ENCODE measurements around the gene CAMK2D. TPM values are rescaled to one million over a fixed set of nuclear protein-coding genes. Genes with fewer than 3 reads are reported as not detected.

CAMK2D gene
- total RNA-seq, 1 donor from 2014 or later = 31.7 TPM

DNA sequence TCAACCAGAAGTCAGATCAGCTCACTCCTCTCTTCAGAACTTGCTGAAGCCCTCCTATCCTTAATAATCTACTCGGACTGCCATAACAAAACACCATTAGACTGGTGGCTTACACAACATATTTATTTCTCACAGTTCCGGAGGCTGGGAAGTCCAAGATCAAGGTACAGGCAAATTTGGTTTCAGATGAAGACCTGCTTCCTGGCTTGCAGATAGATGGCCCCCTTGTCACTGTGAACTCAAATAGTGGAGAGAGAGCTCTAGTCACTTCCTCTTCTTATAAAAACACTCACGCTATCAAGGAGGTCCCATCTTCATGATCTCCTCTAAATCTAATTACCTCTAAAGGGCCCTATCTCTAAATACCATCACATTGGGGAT is 125.1 kb downstream of the CAMK2D start:
- Mint-ChIP-seq H3K36me3 (no peaks in the 10 kb centered on the region), H3K4me3 (no peak overlapping the region), H3K9me3 (no peaks in the 10 kb centered on the region), H3K4me1 (peaks cover 7% of the 10 kb centered on the region), H3K27me3 (ENCODE audit: low read depth) (no peaks in the 10 kb centered on the region), H3K27ac (no peak overlapping the region)
- no peak for DNase-seq (ENCODE audit: low spot score in 2 of 2, unreplicated experiment in 2 of 2)
- TF ChIP-seq, protein P1, sequence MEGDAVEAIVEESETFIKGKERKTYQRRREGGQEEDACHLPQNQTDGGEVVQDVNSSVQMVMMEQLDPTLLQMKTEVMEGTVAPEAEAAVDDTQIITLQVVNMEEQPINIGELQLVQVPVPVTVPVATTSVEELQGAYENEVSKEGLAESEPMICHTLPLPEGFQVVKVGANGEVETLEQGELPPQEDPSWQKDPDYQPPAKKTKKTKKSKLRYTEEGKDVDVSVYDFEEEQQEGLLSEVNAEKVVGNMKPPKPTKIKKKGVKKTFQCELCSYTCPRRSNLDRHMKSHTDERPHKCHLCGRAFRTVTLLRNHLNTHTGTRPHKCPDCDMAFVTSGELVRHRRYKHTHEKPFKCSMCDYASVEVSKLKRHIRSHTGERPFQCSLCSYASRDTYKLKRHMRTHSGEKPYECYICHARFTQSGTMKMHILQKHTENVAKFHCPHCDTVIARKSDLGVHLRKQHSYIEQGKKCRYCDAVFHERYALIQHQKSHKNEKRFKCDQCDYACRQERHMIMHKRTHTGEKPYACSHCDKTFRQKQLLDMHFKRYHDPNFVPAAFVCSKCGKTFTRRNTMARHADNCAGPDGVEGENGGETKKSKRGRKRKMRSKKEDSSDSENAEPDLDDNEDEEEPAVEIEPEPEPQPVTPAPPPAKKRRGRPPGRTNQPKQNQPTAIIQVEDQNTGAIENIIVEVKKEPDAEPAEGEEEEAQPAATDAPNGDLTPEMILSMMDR (IDR thresholded peaks at IDR 0.05; ENCODE audit: unreplicated experiment) = no peak

GRCh38 chr4:113635739-113636437 is 125.7 kb downstream of the CAMK2D start:
- H3K36me3 Mint-ChIP-seq = no peaks in the 10 kb centered on the region
- H3K4me1 Mint-ChIP-seq = peaks cover 7% of the 10 kb centered on the region
- H3K9me3 Mint-ChIP-seq = no peaks in the 10 kb centered on the region
- no peak overlapping the region for H3K27ac Mint-ChIP-seq
- H3K27me3 Mint-ChIP-seq (ENCODE audit: low read depth) = no peaks in the 10 kb centered on the region
- no peak overlapping the region for H3K4me3 Mint-ChIP-seq
- TF ChIP-seq, protein P1 (IDR thresholded peaks at IDR 0.05; ENCODE audit: unreplicated experiment) = no peak
- no peak for DNase-seq (ENCODE audit: low spot score in 2 of 2, unreplicated experiment in 2 of 2)

DNA sequence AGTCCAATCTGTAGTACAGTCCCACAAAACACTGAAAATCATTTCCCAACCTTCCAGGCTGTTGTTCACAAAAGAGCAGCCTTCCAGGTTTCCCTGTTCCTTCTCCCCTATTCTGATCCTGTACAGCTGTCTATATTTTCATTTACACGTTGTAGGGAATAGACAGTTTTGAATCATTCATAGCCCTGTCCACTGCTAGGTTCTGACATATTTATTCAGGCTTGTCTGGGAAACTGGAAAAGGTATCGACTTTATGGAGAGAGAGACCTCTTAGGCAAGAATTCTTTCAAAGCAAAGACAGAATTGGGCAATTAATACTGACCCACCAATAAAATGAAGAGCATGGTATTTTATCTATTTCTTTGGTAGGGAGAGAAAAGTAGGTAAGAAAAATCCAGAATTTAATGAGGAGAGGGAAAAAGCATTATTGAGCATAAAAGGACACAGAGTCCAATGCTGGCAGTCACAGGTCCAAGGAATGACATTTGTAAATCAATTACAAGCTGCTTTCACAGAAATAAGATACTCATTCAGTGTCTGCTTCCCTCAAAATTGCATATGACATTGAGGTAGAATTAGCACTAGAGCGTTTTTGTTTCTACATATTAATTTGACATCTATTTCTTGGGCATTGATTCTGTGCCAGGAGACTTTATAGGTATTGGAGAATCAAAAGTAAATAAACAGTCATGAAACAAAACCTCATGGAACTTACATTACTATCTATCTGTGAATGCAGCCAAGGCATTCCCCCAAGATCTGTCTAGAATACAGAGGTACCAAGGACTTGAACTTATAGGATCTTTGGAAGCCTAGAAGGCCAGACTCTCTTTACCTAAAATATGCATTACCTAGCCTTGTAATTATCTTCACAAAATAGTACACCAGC is 127.2 kb downstream of the CAMK2D start:
- H3K27me3 Mint-ChIP-seq (ENCODE audit: low read depth) = no peaks in the 10 kb centered on the region
- TF ChIP-seq, protein P1 (IDR thresholded peaks at IDR 0.05; ENCODE audit: unreplicated experiment) = no peak
- no peak overlapping the region for H3K27ac Mint-ChIP-seq
- peaks cover 9% of the 10 kb centered on the region for H3K4me1 Mint-ChIP-seq
- H3K4me3 Mint-ChIP-seq = no peak overlapping the region
- no peak for DNase-seq (ENCODE audit: low spot score in 2 of 2, unreplicated experiment in 2 of 2)
- H3K9me3 Mint-ChIP-seq = no peaks in the 10 kb centered on the region
- no peaks in the 10 kb centered on the region for H3K36me3 Mint-ChIP-seq

DNA sequence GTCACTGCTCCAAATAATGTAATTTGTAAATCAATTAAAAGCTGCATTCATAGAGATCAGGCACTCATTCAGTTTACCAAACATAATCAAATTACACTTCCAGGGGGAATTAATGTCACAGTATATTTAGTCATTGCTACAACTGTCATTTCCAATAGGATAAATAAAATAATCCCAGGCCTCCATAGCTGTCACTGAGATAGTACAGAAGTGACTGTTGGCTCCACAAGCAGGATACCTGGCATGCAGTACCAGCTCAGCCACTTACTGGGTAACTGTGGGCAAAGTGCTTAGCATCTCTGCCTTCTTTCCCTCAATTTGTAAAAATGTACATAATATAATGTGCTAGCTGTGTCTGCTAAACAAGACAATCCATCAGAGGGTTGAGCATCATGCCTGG is 128.1 kb downstream of the CAMK2D start:
- no peaks in the 10 kb centered on the region for H3K9me3 Mint-ChIP-seq
- DNase-seq (ENCODE audit: low spot score in 2 of 2, unreplicated experiment in 2 of 2) = no peak
- no peaks in the 10 kb centered on the region for H3K36me3 Mint-ChIP-seq
- peaks cover 10% of the 10 kb centered on the region for H3K4me1 Mint-ChIP-seq
- TF ChIP-seq, protein P1 (IDR thresholded peaks at IDR 0.05; ENCODE audit: unreplicated experiment) = no peak
- no peak overlapping the region for H3K4me3 Mint-ChIP-seq
- H3K27me3 Mint-ChIP-seq (ENCODE audit: low read depth) = no peaks in the 10 kb centered on the region
- H3K27ac Mint-ChIP-seq = no peak overlapping the region

DNA sequence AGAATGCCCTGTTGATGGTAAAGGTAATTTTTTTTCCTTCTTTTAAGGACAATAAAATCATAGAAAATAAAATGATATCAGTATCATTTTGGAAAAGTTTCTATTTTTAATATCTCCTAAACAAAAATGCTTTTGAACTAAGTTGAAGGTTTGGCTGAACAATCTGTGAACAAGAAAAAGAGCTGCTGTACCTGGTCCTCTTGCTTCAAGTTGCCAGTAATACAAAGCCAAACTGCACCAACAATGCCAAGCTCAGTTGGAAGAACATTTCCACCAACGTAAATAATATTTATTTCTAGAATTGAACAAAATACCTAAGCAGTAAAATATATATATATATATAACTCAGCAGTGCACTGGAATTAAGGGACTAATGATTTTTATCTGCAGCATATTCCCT is 132.8 kb downstream of the CAMK2D start:
- Mint-ChIP-seq H3K4me1 (peaks cover 16% of the 10 kb centered on the region), H3K9me3 (no peaks in the 10 kb centered on the region), H3K4me3 (no peak overlapping the region), H3K27me3 (ENCODE audit: low read depth) (no peaks in the 10 kb centered on the region), H3K27ac (no peak overlapping the region), H3K36me3 (peaks cover 3% of the 10 kb centered on the region)
- no peak for DNase-seq (ENCODE audit: low spot score in 2 of 2, unreplicated experiment in 2 of 2)
- TF ChIP-seq, protein P1 (IDR thresholded peaks at IDR 0.05; ENCODE audit: unreplicated experiment) = no peak

All from mesothelial cell of epicardium (in vitro differentiated cells).